Hematopoietic multipotent progenitor cell treated with erythropoietin and hydrocortisone succinate and interleukin-3 and kit ligand, for 17 days (in vitro differentiated cells): ENCODE data around the gene ALS2.
"Not testable (repeated sequence)": the region's sequence is repeated elsewhere in the genome, so short reads cannot be mapped to it uniquely, and the experiment has no call there.

Source experiments
- DNase-seq: peaks from one replicate; pipeline ENCODE4 v3.0.0-alpha.2; 2015; ENCODE audit warnings: low spot score

Gene ALS2

GRCh38 chr2:201674794-201675193 is 105.9 kb downstream of the ALS2 start:
- DNase-seq, result no peak

- DNase-seq, result no peak
These were observed 106.4 kb downstream of the ALS2 start for GRCh38 chr2:201674298-201674697.

- DNase-seq, result no peak
These were observed 107.2 kb downstream of the ALS2 start for GRCh38 chr2:201673546-201673945.

- DNase-seq, result not testable (repeated sequence)
These were observed 109.5 kb downstream of the ALS2 start for GRCh38 chr2:201671205-201671604.

DNA sequence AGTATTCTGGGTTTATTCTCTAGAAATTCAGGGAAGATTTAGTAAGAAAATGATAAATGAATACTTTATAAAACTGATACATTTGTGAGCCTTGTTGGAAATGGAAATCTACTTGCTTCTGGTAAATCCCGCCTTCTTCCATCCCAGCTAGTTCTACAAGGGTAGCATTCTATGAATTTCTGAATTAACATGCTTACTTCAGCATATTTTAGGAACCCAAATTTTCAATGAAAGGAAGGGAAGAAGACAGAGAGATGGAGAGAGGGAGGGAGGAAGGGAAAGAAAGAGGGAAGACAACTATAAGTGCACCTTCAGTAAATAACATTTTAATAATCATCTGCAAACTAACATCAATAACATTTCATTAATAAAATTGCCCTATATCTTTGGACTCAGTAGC is 110.9 kb downstream of the ALS2 start:
- no peak for DNase-seq

GRCh38 chr2:201668402-201668910 is 112.3 kb downstream of the ALS2 start:
- DNase-seq, result no peak

- DNase-seq, result no peak
These were observed 116.4 kb downstream of the ALS2 start for GRCh38 chr2:201664334-201664733.

DNA sequence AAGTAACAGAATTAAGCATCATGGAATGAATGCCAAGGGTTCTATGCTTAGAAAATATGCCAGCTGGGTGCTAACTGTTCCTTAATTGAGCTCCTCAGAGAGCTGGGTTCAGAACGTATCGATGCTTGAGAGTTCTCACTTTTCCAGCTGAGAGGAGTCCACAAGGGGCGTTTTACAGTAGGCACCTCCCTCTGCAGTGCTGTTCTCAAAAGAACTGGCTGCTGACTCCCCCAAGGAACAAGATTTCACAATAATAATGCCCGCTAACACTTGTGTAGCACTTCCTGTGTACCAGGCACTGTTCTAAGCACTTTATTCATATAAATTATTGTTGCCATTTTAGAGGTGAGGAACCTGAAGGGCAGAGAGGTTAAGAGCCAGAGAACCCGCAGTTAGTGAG is 119.4 kb downstream of the ALS2 start:
- DNase-seq, result no peak

DNA sequence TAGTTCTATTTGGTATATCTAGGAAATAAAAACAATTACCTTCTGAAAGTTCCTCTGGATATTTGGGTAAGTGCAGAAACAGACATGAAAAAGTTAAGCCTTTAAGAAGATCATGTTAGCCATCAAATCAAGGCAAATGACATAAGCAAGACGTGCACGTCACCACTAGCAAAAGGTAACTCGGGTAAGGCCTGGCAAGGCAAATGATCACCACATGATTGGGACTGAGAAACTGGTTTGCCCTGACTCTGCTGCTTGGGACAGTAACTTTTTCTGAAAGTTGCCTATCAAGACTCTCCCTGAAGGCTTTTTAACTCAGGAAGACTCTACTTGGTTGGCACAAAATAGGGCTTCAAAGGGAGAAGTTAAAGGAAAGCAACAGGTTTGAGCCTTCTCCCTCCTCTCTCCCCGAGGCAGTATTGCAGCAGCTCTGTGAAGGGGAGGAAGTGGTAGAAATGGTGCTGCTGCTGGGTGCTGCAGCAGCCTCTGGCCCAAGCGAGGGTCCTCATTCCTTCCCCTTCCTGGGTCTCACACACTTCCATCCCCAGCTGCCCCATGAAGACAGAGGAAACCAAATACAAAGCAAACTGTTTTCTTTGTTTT is 120.3 kb downstream of the ALS2 start:
- no peak for DNase-seq

DNA sequence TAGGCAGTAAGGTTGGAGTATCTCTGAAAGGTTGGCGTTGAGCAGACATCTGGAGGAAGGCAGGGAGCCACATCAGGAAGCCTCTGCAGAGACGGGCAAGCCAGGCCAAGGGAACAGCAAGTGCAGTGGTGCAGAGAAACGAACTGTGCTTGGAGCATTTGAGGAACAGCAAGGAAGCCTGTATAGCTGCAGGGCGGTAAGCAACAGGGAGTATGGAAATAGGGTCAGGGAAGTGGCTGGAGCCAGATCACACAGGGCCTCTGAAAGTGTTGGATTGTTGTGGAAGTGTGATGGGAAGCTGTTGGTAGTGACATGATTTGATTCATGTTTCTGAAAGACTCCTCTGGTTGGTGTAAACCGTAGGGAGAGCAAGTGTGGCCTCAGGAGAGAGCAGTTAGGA is 124.0 kb downstream of the ALS2 start:
- DNase-seq, result no peak

GRCh38 chr2:201656102-201656501 is 124.6 kb downstream of the ALS2 start:
- no peak for DNase-seq

- no peak for DNase-seq
These were observed 125.9 kb downstream of the ALS2 start for GRCh38 chr2:201654616-201655384.

- no peak for DNase-seq
These were observed 127.5 kb downstream of the ALS2 start for GRCh38 chr2:201653221-201653620.
